Brain microvascular endothelial cell (primary cell): ENCODE data around the gene FGR.

Experiments
- DNase-seq: peaks from one replicate; pipeline ENCODE4 v3.0.0-alpha.2; 2020
- H3K27ac ChIP-seq: fragments of 250-450 bp; sonication (Bioruptor Pico); 2 replicates; pipeline ENCODE4 v1.5.1; 2020; ENCODE audit warnings: mild to moderate bottlenecking, moderate library complexity
- H3K27me3 ChIP-seq: fragments of 250-450 bp; sonication (Bioruptor Pico); replicated peaks from 2 replicates; pipeline ENCODE4 v1.5.1; 2020; ENCODE audit warnings: mild to moderate bottlenecking
- H3K36me3 ChIP-seq: fragments of 250-450 bp; sonication (Bioruptor Pico); replicated peaks from 2 replicates; pipeline ENCODE4 v1.5.1; 2020; ENCODE audit warnings: mild to moderate bottlenecking
- H3K4me3 ChIP-seq: 2 replicates; pipeline ENCODE4 v1.5.1; 2011; ENCODE audit warnings: low read depth, mild to moderate bottlenecking, control low read depth, low read length, moderate library complexity
- in situ Hi-C: cut with HindIII; loops from 2 replicates; pipeline ENCODE4 v1.10.0; 2017; ENCODE audit warnings: low sequenced_read_pairs, low pct_ligation_motif_present
- TF ChIP-seq, protein P1 (sequence below): IDR thresholded peaks from 2 replicates; pipeline ENCODE4 v1.5.1; 2011; ENCODE audit warnings: low read depth, mild to moderate bottlenecking, moderate library complexity, low read length, control low read depth, inconsistent platforms; ENCODE audit errors: missing control alignments

FGR gene

DNA sequence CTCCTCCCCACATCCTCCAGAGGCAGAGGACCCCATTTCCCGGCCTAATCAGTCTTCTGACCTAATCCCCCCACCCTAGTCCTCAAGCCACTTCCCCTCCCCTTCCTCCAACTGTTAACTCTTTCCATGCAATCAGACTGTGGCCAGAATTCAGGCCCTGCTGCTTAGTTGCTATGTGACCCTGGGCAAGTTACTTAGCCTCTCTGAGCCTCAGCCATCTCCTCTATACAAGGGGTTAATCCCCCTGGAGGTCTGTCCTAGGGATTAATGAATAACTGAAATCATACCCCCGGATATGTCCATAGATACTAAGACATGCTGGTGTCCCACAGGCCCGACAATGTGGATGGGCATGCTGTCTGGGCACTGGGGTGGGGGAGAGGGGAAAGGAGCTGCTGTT is 49.3 kb downstream of the FGR start:
- DNase-seq: no peak
- Histone ChIP-seq H3K27ac (no peak overlapping the region), H3K27me3 (no peaks in the 10 kb centered on the region), H3K4me3 (no peak overlapping the region), H3K36me3 (peaks cover 3% of the 10 kb centered on the region)
- in situ Hi-C loops: no loop called here
- TF ChIP-seq, protein P1, sequence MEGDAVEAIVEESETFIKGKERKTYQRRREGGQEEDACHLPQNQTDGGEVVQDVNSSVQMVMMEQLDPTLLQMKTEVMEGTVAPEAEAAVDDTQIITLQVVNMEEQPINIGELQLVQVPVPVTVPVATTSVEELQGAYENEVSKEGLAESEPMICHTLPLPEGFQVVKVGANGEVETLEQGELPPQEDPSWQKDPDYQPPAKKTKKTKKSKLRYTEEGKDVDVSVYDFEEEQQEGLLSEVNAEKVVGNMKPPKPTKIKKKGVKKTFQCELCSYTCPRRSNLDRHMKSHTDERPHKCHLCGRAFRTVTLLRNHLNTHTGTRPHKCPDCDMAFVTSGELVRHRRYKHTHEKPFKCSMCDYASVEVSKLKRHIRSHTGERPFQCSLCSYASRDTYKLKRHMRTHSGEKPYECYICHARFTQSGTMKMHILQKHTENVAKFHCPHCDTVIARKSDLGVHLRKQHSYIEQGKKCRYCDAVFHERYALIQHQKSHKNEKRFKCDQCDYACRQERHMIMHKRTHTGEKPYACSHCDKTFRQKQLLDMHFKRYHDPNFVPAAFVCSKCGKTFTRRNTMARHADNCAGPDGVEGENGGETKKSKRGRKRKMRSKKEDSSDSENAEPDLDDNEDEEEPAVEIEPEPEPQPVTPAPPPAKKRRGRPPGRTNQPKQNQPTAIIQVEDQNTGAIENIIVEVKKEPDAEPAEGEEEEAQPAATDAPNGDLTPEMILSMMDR: no peak

DNA sequence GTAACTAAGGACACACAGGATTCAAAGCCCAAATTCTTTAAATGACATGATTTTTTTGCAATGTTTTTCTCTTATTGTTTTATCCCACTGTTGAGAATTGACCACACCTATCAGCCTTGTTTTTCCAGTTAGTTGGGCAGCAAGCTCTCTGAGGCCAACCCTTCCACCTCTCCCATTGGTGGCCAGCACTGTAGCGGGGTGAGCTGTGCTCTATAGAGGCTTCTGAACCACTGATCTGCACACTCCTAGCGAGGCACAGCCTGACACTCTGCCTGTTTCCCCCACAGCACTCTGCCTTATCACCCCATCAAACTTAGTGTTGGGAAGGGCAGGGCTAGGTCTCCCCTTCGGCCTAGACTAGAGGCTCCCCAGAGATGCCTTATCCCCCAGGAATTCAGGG is 50.5 kb downstream of the FGR start:
- H3K27me3 ChIP-seq: no peaks in the 10 kb centered on the region
- H3K4me3 ChIP-seq: no peak overlapping the region
- peaks cover 3% of the 10 kb centered on the region for H3K36me3 ChIP-seq
- TF ChIP-seq, protein P1: no peak
- H3K27ac ChIP-seq: no peak overlapping the region
- DNase-seq: no peak
- in situ Hi-C loops: no loop called here

- DNase-seq: no peak
- peaks cover under 1% of the 10 kb centered on the region for H3K36me3 ChIP-seq
- TF ChIP-seq, protein P1: no peak
- H3K4me3 ChIP-seq: no peak overlapping the region
- no peaks in the 10 kb centered on the region for H3K27me3 ChIP-seq
- no peak overlapping the region for H3K27ac ChIP-seq
- in situ Hi-C loops: no loop called here
These were observed 51.5 kb downstream of the FGR start for GRCh38 chr1:27583479-27583878.

GRCh38 chr1:27581823-27582243 is 53.2 kb downstream of the FGR start:
- in situ Hi-C loops: no loop called here
- Histone ChIP-seq H3K4me3 (no peak overlapping the region), H3K27me3 (no peaks in the 10 kb centered on the region), H3K36me3 (no peaks in the 10 kb centered on the region), H3K27ac (no peak overlapping the region)
- no peak for DNase-seq
- TF ChIP-seq, protein P1: no peak

DNA sequence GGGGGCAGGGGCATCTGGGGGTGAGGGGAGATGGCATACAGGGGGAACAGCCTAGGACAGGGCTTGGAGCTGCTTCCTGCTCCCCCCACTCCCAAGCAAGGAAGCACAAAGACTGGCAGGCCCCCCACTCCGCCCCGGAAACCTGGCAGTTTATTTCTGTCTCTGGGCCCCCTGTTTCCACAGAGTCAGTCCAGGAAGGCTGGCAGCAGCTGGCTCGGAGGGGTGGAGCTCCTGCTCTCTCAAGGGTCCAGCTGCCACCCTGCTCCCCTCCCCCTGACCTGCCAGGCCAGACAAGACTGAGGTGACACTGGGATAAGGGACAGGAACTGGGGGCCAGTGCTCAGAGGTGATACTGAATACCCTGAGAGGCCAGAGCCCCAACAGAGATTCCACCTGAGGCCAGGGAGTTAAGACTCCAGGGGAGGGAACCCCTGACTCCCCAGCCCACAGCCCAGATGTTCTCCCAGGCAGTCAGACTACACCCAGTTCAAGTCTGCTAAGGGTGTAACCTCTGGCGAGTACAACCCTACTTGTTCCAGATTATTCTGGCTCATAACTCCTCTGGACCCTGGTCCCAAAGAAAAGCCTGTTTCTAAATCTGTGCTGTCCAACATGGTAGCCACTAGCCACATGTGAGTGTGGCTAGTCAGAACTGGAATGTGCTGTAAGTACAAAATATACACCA is 57.3 kb downstream of the FGR start:
- TF ChIP-seq, protein P1: no peak
- DNase-seq: no peak
- in situ Hi-C loops: no loop called here
- Histone ChIP-seq H3K4me3 (no peak overlapping the region), H3K27ac (no peak overlapping the region), H3K27me3 (no peaks in the 10 kb centered on the region), H3K36me3 (no peaks in the 10 kb centered on the region)

DNA sequence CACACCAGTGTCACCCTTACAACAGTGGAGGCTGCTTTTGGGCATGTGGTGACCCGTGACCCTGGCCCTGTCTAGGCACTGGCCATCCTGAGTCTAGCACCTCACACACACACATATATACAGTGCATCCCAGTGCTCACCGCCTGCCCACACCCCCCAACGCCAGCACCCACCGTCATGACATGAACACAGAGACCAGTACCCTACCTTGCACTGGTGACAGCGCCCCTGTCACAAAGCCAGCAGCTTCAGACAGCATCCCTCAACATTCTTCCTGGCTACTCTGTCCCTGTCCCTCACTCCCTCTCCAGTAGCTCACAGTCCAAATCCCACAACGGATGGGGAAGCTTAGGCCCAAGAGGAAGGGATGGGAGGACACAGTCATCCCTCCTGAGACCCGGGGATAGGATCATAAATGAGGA is 58.2 kb downstream of the FGR start:
- in situ Hi-C loops: no loop called here
- H3K36me3 ChIP-seq: no peaks in the 10 kb centered on the region
- TF ChIP-seq, protein P1: no peak
- DNase-seq: no peak
- no peaks in the 10 kb centered on the region for H3K27me3 ChIP-seq
- H3K27ac ChIP-seq: no peak overlapping the region
- no peak overlapping the region for H3K4me3 ChIP-seq
